HG02571 (cell line): ENCODE measurements around the gene KATNAL1.

Experiments used
- ATAC-seq: cut with Tn5 transposase; IDR thresholded peaks from one replicate; pipeline ENCODE4 v1.9.1; 2021; ENCODE audit warnings: mild to moderate bottlenecking, moderate library complexity; ENCODE audit not compliant: unreplicated experiment

KATNAL1 gene

GRCh38 chr13:30307194-30307970 is at the start of gene KATNAL1:
Gene KATNAL1 (minus strand): TSS chr13:30307551. CDS start chr13:30283777, 23,774 bp downstream.
- ATAC-seq = peak; percentile 65

- ATAC-seq = no peak
These were observed 48.5 kb upstream of the KATNAL1 start for GRCh38 chr13:30355839-30356238.

- ATAC-seq = no peak
These were observed 48.0 kb upstream of the KATNAL1 start for GRCh38 chr13:30355384-30355699.

GRCh38 chr13:30354493-30355383 is 47.4 kb upstream of the KATNAL1 start:
- ATAC-seq = no peak

GRCh38 chr13:30353471-30354215 is 46.3 kb upstream of the KATNAL1 start:
- ATAC-seq = no peak

- no peak for ATAC-seq
These were observed 45.7 kb upstream of the KATNAL1 start for GRCh38 chr13:30353060-30353459.

GRCh38 chr13:30352121-30352520 is 44.8 kb upstream of the KATNAL1 start:
- ATAC-seq = no peak

GRCh38 chr13:30346789-30347167 is 39.4 kb upstream of the KATNAL1 start:
- no peak for ATAC-seq

- ATAC-seq = no peak
These were observed 38.9 kb upstream of the KATNAL1 start for GRCh38 chr13:30346153-30346788.

- ATAC-seq = no peak
These were observed 38.2 kb upstream of the KATNAL1 start for GRCh38 chr13:30345426-30346100.

- no peak for ATAC-seq
These were observed 34.6 kb upstream of the KATNAL1 start for GRCh38 chr13:30341815-30342570.

GRCh38 chr13:30340331-30341250 is 33.2 kb upstream of the KATNAL1 start:
- no peak for ATAC-seq

- ATAC-seq = no peak
These were observed 32.5 kb upstream of the KATNAL1 start for GRCh38 chr13:30339738-30340330.

- ATAC-seq = no peak
These were observed 31.6 kb upstream of the KATNAL1 start for GRCh38 chr13:30338952-30339351.

- no peak for ATAC-seq
These were observed 31.0 kb upstream of the KATNAL1 start for GRCh38 chr13:30338331-30338851.

GRCh38 chr13:30337061-30337610 is 29.8 kb upstream of the KATNAL1 start:
- ATAC-seq = no peak

- ATAC-seq = no peak
These were observed 27.5 kb upstream of the KATNAL1 start for GRCh38 chr13:30334663-30335386.
